HEK293 (cell line): Measurements from ENCODE around the gene OR52W1.

ENCODE experiments used
- CTCF ChIA-PET: fragments of 350-600 bp; formaldehyde crosslinking; extraction: SDS; loops from one replicate; lab custom pipeline; 2021; ENCODE audit warnings: antibody characterized with exemption; lab: Yijun Ruan, JAX
- POLR2A ChIA-PET: fragments of 300-600 bp; formaldehyde crosslinking; extraction: SDS; loops from one replicate; lab custom pipeline; 2020; ENCODE audit warnings: antibody characterized with exemption, inconsistent platforms; lab: Yijun Ruan, JAX
- H3K27ac ChIP-seq: fragments of 200-500 bp; sonication (Bioruptor generic); 2 replicates; pipeline ENCODE4 v1.5.1; 2014; ENCODE audit warnings: low read depth, low read length, control low read depth, inconsistent platforms; ENCODE audit errors: extremely low read depth
- H3K36me3 ChIP-seq, 2 experiments: fragments of 200-500 bp in 1 of 2; sonication (Bioruptor generic) in 1 of 2; 1 replicate in 1 of 2; 2 replicates in 1 of 2; pipeline ENCODE4 v1.5.1; 2014 to 2017; ENCODE audit warnings: inconsistent platforms in 2 of 2, low read length in 2 of 2; ENCODE audit not compliant: control insufficient read depth in 2 of 2, insufficient read depth in 1 of 2
- H3K4me1 ChIP-seq: fragments of 200-500 bp; sonication (Bioruptor generic); 2 replicates; pipeline ENCODE4 v1.5.1; 2014; ENCODE audit warnings: mild to moderate bottlenecking, low read length, inconsistent platforms; ENCODE audit not compliant: control insufficient read depth, insufficient read depth
- H3K4me3 ChIP-seq: 2 replicates; pipeline ENCODE4 v1.5.1; 2011; ENCODE audit warnings: low read depth, mild to moderate bottlenecking, control low read depth, low read length, moderate library complexity
- H3K9me3 ChIP-seq: fragments of 200-500 bp; sonication (Bioruptor generic); 2 replicates; pipeline ENCODE4 v1.5.1; 2014; ENCODE audit warnings: low read depth, low read length, inconsistent platforms; ENCODE audit not compliant: control insufficient read depth, insufficient read depth
- GLI4 ChIP-seq: fragments of 450-650 bp; formaldehyde crosslinking; IDR thresholded peaks from 2 replicates; pipeline ENCODE4 v1.5.1; 2016; ENCODE audit warnings: missing biosample characterization, missing genetic modification characterization
- IKZF3 ChIP-seq: fragments of 450-650 bp; IDR thresholded peaks from 2 replicates; pipeline ENCODE4 v1.5.0; 2018; ENCODE audit warnings: missing biosample characterization, mild to moderate bottlenecking, missing genetic modification characterization, moderate library complexity
- REPIN1 ChIP-seq: fragments of 450-650 bp; formaldehyde crosslinking; IDR thresholded peaks from 2 replicates; pipeline ENCODE4 v1.5.1; 2017; ENCODE audit warnings: missing biosample characterization, missing genetic modification characterization, low read depth
- ZNF112 ChIP-seq: fragments of 450-650 bp; formaldehyde crosslinking; IDR thresholded peaks from 2 replicates; pipeline ENCODE4 v1.5.0; 2017; ENCODE audit warnings: missing biosample characterization, missing genetic modification characterization
- ZNF350 ChIP-seq: fragments of 450-650 bp; formaldehyde crosslinking; IDR thresholded peaks from 2 replicates; pipeline ENCODE4 v1.5.0; 2017; ENCODE audit warnings: missing biosample characterization, mild to moderate bottlenecking, missing genetic modification characterization
- ZNF423 ChIP-seq: fragments of 450-650 bp; formaldehyde crosslinking; IDR thresholded peaks from 2 replicates; pipeline ENCODE4 v1.5.1; 2016; ENCODE audit warnings: missing biosample characterization, missing genetic modification characterization
- ZNF48 ChIP-seq: fragments of 450-650 bp; formaldehyde crosslinking; IDR thresholded peaks from 2 replicates; pipeline ENCODE4 v1.5.1; 2016; ENCODE audit warnings: missing biosample characterization, missing genetic modification characterization
- ZNF510 ChIP-seq: fragments of 450-650 bp; formaldehyde crosslinking; IDR thresholded peaks from 2 replicates; pipeline ENCODE4 v1.5.1; 2018; ENCODE audit warnings: mild to moderate bottlenecking, missing genetic modification characterization, missing biosample characterization; ENCODE audit not compliant: insufficient replicate concordance
- ZNF548 ChIP-seq: fragments of 450-650 bp; formaldehyde crosslinking; IDR thresholded peaks from 2 replicates; pipeline ENCODE4 v1.5.1; 2016; ENCODE audit warnings: missing biosample characterization, missing genetic modification characterization
- ZNF549 ChIP-seq: fragments of 450-650 bp; IDR thresholded peaks from 2 replicates; pipeline ENCODE4 v1.5.1; 2018; ENCODE audit warnings: missing biosample characterization, missing genetic modification characterization, mild to moderate bottlenecking, inconsistent platforms, moderate library complexity
- ZNF561 ChIP-seq: fragments of 450-650 bp; IDR thresholded peaks from 2 replicates; pipeline ENCODE4 v1.5.1; 2018; ENCODE audit warnings: missing biosample characterization, missing genetic modification characterization, borderline replicate concordance
- ZNF654 ChIP-seq: fragments of 450-650 bp; formaldehyde crosslinking; IDR thresholded peaks from 2 replicates; pipeline ENCODE4 v1.5.1; 2016; ENCODE audit warnings: low read depth, missing biosample characterization, missing genetic modification characterization
- ZNF664 ChIP-seq: fragments of 450-650 bp; formaldehyde crosslinking; IDR thresholded peaks from 2 replicates; pipeline ENCODE4 v1.5.1; 2016; ENCODE audit warnings: missing biosample characterization, missing genetic modification characterization
- ZNF677 ChIP-seq: fragments of 450-650 bp; IDR thresholded peaks from 2 replicates; pipeline ENCODE4 v1.5.0; 2018; ENCODE audit warnings: missing biosample characterization, mild to moderate bottlenecking, missing genetic modification characterization, moderate library complexity
- ZNF701 ChIP-seq: fragments of 450-650 bp; formaldehyde crosslinking; IDR thresholded peaks from 2 replicates; pipeline ENCODE4 v1.5.1; 2016; ENCODE audit warnings: missing biosample characterization, missing genetic modification characterization
- ZNF791 ChIP-seq: fragments of 450-650 bp; formaldehyde crosslinking; IDR thresholded peaks from 2 replicates; pipeline ENCODE4 v1.5.1; 2016; ENCODE audit warnings: missing biosample characterization, missing genetic modification characterization
- TF ChIP-seq, protein P1 (sequence below): fragments of 450-650 bp; IDR thresholded peaks from 2 replicates; pipeline ENCODE4 v1.5.1; 2018; ENCODE audit warnings: missing biosample characterization, mild to moderate bottlenecking, missing genetic modification characterization
- TF ChIP-seq, protein P2 (sequence below): fragments of 450-650 bp; formaldehyde crosslinking; IDR thresholded peaks from 2 replicates; pipeline ENCODE4; 2016; ENCODE audit warnings: missing biosample characterization, missing genetic modification characterization
- TF ChIP-seq, protein P3 (sequence below): fragments of 450-650 bp; formaldehyde crosslinking; IDR thresholded peaks from 2 replicates; pipeline ENCODE4 v1.5.1; 2016; ENCODE audit warnings: missing biosample characterization, missing genetic modification characterization
- TF ChIP-seq, protein P4 (sequence below): fragments of 450-650 bp; formaldehyde crosslinking; IDR thresholded peaks from 2 replicates; pipeline ENCODE4 v1.5.0; 2017; ENCODE audit warnings: missing biosample characterization, missing genetic modification characterization, borderline replicate concordance
- TF ChIP-seq, protein P5 (sequence below): fragments of 450-650 bp; formaldehyde crosslinking; optimal IDR thresholded peaks from 2 replicates; pipeline ENCODE3; 2016; ENCODE audit warnings: missing biosample characterization, mild to moderate bottlenecking, missing genetic modification characterization

The OR52W1 gene

DNA sequence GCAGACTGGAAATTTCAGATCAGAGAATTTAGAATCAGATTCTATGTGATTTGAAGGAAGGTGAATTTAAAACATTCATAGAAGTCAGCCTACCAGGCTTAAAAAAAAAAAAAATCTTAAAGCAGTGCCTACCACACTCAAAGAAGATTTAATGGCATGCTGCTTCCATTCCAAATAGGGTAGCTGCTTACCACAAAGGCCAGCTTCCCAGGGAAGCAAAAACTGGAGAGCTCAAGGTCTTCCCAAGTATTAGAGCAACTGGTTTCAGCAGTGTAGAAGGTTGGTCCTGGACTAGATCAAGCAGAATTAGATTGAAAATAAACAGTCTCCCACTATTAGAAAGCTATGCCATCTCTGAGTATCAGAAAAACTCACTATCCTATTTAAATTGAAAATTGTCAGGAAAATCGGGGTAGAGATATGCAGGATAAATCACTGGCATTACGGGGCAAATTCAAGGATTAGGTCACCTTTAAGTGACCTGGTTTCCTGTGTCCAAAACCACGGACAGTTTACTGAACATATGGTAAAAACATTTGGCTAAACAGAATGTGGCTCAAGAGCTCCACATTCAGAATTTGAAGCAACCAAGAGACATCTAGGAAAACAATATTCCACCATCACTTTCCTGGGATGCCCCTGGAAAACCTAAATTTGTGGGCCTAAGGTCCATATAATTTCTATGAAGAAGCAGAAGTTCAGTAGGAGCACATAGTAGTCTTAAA lies 7.6 kb downstream of the OR52W1 start (continued):
- TF ChIP-seq ZNF664 (tag by site-specific recombination), result no peak
- no peak for TF ChIP-seq ZNF48 (tag by site-specific recombination)
- TF ChIP-seq ZNF350, result no peak
- TF ChIP-seq ZNF701 (tag by site-specific recombination), result no peak
- no peak for TF ChIP-seq ZNF791 (tag by site-specific recombination)
- no peak for TF ChIP-seq ZNF677
- no peak for TF ChIP-seq ZNF654 (tag by site-specific recombination)
- no peak for TF ChIP-seq REPIN1 (tag by site-specific recombination)

DNA sequence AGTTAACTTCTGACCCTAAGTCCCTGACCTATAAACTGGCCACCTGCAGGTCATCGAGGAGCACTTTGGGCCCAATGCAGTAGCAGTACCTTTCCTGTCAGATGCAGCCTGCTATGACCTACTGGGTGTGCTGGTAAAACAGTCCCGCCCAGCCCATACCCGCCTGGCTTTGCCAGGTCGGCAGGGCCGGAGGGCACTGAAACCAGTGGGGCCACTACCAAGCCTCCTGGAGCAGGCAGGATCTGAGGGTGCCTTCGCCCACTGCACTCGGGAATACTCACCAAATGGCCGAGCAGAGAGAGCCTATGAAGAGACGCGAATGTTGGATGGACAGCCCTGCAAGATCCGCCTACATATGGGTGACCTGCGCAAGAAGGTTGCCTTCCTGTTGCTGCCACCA lies 10.8 kb downstream of the OR52W1 start:
- POLR2A ChIA-PET, result no interaction called here
- CTCF ChIA-PET, result no interaction called here

More for the DNA sequence above, 10.8 kb downstream of the OR52W1 start:
- H3K36me3 ChIP-seq, result peaks cover 0 to 91% of the 10 kb centered on the region in 2 experiments; a peak in 1 of 3 replicates
- H3K27ac ChIP-seq, result no peak overlapping the region
- no peak overlapping the region for H3K4me3 ChIP-seq
- no peak for TF ChIP-seq ZNF423 (tag by site-specific recombination)
- TF ChIP-seq IKZF3 (tag by site-specific recombination), result no peak
- no peak for TF ChIP-seq ZNF510 (tag by site-specific recombination)
- TF ChIP-seq, protein P1, sequence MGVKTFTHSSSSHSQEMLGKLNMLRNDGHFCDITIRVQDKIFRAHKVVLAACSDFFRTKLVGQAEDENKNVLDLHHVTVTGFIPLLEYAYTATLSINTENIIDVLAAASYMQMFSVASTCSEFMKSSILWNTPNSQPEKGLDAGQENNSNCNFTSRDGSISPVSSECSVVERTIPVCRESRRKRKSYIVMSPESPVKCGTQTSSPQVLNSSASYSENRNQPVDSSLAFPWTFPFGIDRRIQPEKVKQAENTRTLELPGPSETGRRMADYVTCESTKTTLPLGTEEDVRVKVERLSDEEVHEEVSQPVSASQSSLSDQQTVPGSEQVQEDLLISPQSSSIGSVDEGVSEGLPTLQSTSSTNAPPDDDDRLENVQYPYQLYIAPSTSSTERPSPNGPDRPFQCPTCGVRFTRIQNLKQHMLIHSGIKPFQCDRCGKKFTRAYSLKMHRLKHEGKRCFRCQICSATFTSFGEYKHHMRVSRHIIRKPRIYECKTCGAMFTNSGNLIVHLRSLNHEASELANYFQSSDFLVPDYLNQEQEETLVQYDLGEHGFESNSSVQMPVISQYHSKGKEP (tag by site-specific recombination), result no peak
- TF ChIP-seq GLI4 (tag by site-specific recombination), result no peak
- TF ChIP-seq, protein P2, sequence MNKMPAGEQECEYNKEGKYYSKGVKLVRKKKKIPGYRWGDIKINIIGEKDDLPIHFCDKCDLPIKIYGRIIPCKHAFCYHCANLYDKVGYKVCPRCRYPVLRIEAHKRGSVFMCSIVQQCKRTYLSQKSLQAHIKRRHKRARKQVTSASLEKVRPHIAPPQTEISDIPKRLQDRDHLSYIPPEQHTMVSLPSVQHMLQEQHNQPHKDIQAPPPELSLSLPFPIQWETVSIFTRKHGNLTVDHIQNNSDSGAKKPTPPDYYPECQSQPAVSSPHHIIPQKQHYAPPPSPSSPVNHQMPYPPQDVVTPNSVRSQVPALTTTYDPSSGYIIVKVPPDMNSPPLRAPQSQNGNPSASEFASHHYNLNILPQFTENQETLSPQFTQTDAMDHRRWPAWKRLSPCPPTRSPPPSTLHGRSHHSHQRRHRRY (tag by site-specific recombination), result no peak
- TF ChIP-seq, protein P3, sequence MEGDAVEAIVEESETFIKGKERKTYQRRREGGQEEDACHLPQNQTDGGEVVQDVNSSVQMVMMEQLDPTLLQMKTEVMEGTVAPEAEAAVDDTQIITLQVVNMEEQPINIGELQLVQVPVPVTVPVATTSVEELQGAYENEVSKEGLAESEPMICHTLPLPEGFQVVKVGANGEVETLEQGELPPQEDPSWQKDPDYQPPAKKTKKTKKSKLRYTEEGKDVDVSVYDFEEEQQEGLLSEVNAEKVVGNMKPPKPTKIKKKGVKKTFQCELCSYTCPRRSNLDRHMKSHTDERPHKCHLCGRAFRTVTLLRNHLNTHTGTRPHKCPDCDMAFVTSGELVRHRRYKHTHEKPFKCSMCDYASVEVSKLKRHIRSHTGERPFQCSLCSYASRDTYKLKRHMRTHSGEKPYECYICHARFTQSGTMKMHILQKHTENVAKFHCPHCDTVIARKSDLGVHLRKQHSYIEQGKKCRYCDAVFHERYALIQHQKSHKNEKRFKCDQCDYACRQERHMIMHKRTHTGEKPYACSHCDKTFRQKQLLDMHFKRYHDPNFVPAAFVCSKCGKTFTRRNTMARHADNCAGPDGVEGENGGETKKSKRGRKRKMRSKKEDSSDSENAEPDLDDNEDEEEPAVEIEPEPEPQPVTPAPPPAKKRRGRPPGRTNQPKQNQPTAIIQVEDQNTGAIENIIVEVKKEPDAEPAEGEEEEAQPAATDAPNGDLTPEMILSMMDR (tag by site-specific recombination), result no peak
- TF ChIP-seq ZNF112 (tag by site-specific recombination), result no peak
- TF ChIP-seq, protein P4, sequence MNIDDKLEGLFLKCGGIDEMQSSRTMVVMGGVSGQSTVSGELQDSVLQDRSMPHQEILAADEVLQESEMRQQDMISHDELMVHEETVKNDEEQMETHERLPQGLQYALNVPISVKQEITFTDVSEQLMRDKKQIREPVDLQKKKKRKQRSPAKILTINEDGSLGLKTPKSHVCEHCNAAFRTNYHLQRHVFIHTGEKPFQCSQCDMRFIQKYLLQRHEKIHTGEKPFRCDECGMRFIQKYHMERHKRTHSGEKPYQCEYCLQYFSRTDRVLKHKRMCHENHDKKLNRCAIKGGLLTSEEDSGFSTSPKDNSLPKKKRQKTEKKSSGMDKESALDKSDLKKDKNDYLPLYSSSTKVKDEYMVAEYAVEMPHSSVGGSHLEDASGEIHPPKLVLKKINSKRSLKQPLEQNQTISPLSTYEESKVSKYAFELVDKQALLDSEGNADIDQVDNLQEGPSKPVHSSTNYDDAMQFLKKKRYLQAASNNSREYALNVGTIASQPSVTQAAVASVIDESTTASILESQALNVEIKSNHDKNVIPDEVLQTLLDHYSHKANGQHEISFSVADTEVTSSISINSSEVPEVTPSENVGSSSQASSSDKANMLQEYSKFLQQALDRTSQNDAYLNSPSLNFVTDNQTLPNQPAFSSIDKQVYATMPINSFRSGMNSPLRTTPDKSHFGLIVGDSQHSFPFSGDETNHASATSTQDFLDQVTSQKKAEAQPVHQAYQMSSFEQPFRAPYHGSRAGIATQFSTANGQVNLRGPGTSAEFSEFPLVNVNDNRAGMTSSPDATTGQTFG (tag by site-specific recombination), result no peak
- no peak for TF ChIP-seq ZNF561 (tag by site-specific recombination)
- TF ChIP-seq ZNF548, result no peak
- no peak for TF ChIP-seq ZNF654 (tag by site-specific recombination)
- TF ChIP-seq, protein P5, sequence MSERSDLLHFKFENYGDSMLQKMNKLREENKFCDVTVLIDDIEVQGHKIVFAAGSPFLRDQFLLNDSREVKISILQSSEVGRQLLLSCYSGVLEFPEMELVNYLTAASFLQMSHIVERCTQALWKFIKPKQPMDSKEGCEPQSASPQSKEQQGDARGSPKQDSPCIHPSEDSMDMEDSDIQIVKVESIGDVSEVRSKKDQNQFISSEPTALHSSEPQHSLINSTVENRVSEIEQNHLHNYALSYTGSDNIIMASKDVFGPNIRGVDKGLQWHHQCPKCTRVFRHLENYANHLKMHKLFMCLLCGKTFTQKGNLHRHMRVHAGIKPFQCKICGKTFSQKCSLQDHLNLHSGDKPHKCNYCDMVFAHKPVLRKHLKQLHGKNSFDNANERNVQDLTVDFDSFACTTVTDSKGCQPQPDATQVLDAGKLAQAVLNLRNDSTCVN, result no peak
- no peak for TF ChIP-seq ZNF549 (tag by site-specific recombination)
- H3K9me3 ChIP-seq, result no peaks in the 10 kb centered on the region
- H3K4me1 ChIP-seq, result no peaks in the 10 kb centered on the region
